A549 (cell line): ENCODE results near the gene DBNDD1. TPM values are rescaled to one million over a fixed set of nuclear protein-coding genes. Genes with fewer than 3 reads are reported as not detected.
A peak's percentile ranks its signal among the peaks of the same experiment; 100 is the strongest.
"Not testable (repeated sequence)": the region's sequence is repeated elsewhere in the genome, so short reads cannot be mapped to it uniquely, and the experiment has no call there.

Experiments
- ATAC-seq, 2 experiments: fragments of 200-7000 bp in 1 of 2; fragments of >200 bp in 1 of 2; cut with Nextera tagmentation in 1 of 2; cut with Tn5 transposase in 1 of 2; 3 replicates each; pipeline versions ENCODE4 v1.8.0 to v1.9.1; 2018 to 2020; ENCODE audit warnings: mild to moderate bottlenecking in 1 of 2, moderate library complexity in 1 of 2
- CTCF ChIA-PET: fragments of 300-600 bp; sonication (Branson Sonifier 250); formaldehyde crosslinking; extraction: SDS; loops from one replicate; lab custom pipeline; 2021; ENCODE audit warnings: antibody characterized with exemption, inconsistent platforms; lab: Yijun Ruan, JAX
- POLR2A ChIA-PET: fragments of 350-600 bp; formaldehyde crosslinking; extraction: SDS; loops from one replicate; lab custom pipeline; 2021; ENCODE audit warnings: antibody characterized with exemption, inconsistent platforms; lab: Yijun Ruan, JAX
- DNase-seq, 2 experiments: peaks; one replicate each; pipeline versions ENCODE4 v3.0.0 to v3.0.0-alpha.2; 2011 to 2016; ENCODE audit warnings: low read depth in 1 of 2, low spot score in 1 of 2
- FAIRE-seq: peaks from 2 replicates; lab custom pipeline; 2011; peaks lifted over from hg19 to GRCh38; lab: Jason Lieb, UNC
- H3K27ac ChIP-seq, 2 experiments: fragments of >200 bp; sonication (Bioruptor Twin); formaldehyde crosslinking; 3 replicates each; pipeline ENCODE4 v1.5.1; 2016 to 2017
- H3K4me1 ChIP-seq: fragments of >200 bp; sonication (Bioruptor Twin); formaldehyde crosslinking; 3 replicates; pipeline ENCODE4 v1.6.1; 2016
- H3K4me2 ChIP-seq: fragments of >200 bp; sonication (Bioruptor Twin); formaldehyde crosslinking; 3 replicates; pipeline ENCODE4 v1.6.1; 2016
- H3K4me3 ChIP-seq: fragments of >200 bp; sonication (Bioruptor Twin); formaldehyde crosslinking; 3 replicates; pipeline ENCODE4 v1.5.1; 2016
- H3K9me3 ChIP-seq: fragments of >200 bp; sonication (Bioruptor Twin); formaldehyde crosslinking; 3 replicates; pipeline ENCODE4 v1.6.1; 2016
- BHLHE40 ChIP-seq: IDR thresholded peaks from 2 replicates; pipeline ENCODE4 v1.6.1; 2012; ENCODE audit warnings: low read depth, low read length, inconsistent platforms
- CBX2 ChIP-seq: fragments of 200-600 bp; sonication (generic); IDR thresholded peaks from 2 replicates; pipeline ENCODE4 v1.6.1; 2016; ENCODE audit warnings: low read depth, mild to moderate bottlenecking, borderline replicate concordance
- CEBPB ChIP-seq, 2 experiments: fragments of >200 bp in 1 of 2; sonication (Bioruptor Twin) in 1 of 2; formaldehyde crosslinking in 1 of 2; IDR thresholded peaks; 2 replicates each; pipeline ENCODE4 v1.6.1; 2012 to 2016
- E2F6 ChIP-seq: IDR thresholded peaks from 2 replicates; pipeline ENCODE4 v1.6.1; 2012; ENCODE audit warnings: low read depth, borderline replicate concordance
- EHMT2 ChIP-seq: fragments of 200-600 bp; sonication (generic); IDR thresholded peaks from 2 replicates; pipeline ENCODE4 v1.6.1; 2016; ENCODE audit warnings: antibody characterized with exemption, low read depth, mild to moderate bottlenecking, moderate library complexity
- ESRRA ChIP-seq: fragments of 150-350 bp; IDR thresholded peaks from 2 replicates; pipeline ENCODE4 v1.6.1; 2014; ENCODE audit warnings: mild to moderate bottlenecking, low read length, borderline replicate concordance
- KDM1A ChIP-seq: fragments of 200-600 bp; sonication (generic); IDR thresholded peaks from 2 replicates; pipeline ENCODE4 v1.6.1; 2016; ENCODE audit warnings: low read depth, mild to moderate bottlenecking
- KDM5A ChIP-seq: fragments of 200-600 bp; sonication (generic); IDR thresholded peaks from 2 replicates; pipeline ENCODE4 v1.6.1; 2016; ENCODE audit warnings: antibody characterized with exemption, mild to moderate bottlenecking
- RCOR1 ChIP-seq: fragments of 150-350 bp; IDR thresholded peaks from 2 replicates; pipeline ENCODE4 v1.6.1; 2014; ENCODE audit warnings: antibody characterized with exemption, low read length, low read depth
- REST ChIP-seq: fragments of 200-600 bp; sonication (generic); IDR thresholded peaks from 2 replicates; pipeline ENCODE4 v1.6.1; 2016; ENCODE audit warnings: antibody characterized with exemption, mild to moderate bottlenecking, moderate library complexity
- RNF2 ChIP-seq: fragments of 200-600 bp; sonication (generic); IDR thresholded peaks from 2 replicates; pipeline ENCODE4 v1.6.1; 2016; ENCODE audit warnings: low read depth, mild to moderate bottlenecking, antibody characterized with exemption, moderate library complexity, borderline replicate concordance
- ZFP36 ChIP-seq: fragments of 450-650 bp; IDR thresholded peaks from 2 replicates; pipeline ENCODE4 v1.6.1; 2014; ENCODE audit warnings: borderline replicate concordance; ENCODE audit not compliant: partially characterized antibody
- ZSCAN20 ChIP-seq: fragments of 250-450 bp; sonication (Bioruptor Pico); IDR thresholded peaks from 2 replicates; pipeline ENCODE4 v1.8.0; 2022; ENCODE audit warnings: mild to moderate bottlenecking, moderate library complexity
- WGBS: methylation state at CpG from one replicate; pipeline ENCODE4 v1.1.6; 2017; ENCODE audit errors: missing lambda C conversion rate; 5-methylcytosine and 5-hydroxymethylcytosine counted together
- polyA plus RNA-seq, 4 experiments: library from polyadenylated mRNA; depleted of rRNA in 3 of 4; stranded (reverse); fragments of >200 nt; fragmentation: RNase III in 1 of 4; extraction: RNeasy Plus Mini Kit Qiagen cat#74134 plus additional on column Dnase treatment in 1 of 4; gene quantifications; 2 replicates in 3 of 4; 3 replicates in 1 of 4; pipeline ENCODE4 v1.2.3, GENCODE V29; 2011 to 2017

Gene DBNDD1
- polyA plus RNA-seq, 2 of the 4 experiments (the other 2 are of a cell fraction): 23.0 to 43.8 TPM

GRCh38 chr16:90057738-90058173 lies 38.5 kb upstream of the DBNDD1 start:
- DNase-seq: no peak
- TF ChIP-seq KDM1A: no peak
- peak; percentile 29 to 59; a peak in 2 of 4 replicates for TF ChIP-seq CEBPB (IDR thresholded peaks at IDR 0.05)
- TF ChIP-seq, all 56 proteins: peak for 1
- WGBS: 39% methylated on average over 7 of the region's 8 CpGs
- Histone ChIP-seq H3K4me3 (no peak overlapping the region), H3K4me1 (peaks cover 8% of the 10 kb centered on the region; the same call in 1 of the 3 replicates), H3K4me2 (no peak overlapping the region), H3K9me3 (peaks cover 30% of the 10 kb centered on the region), H3K27ac (no peak overlapping the region; a peak in 1 of 6 replicates)
- CTCF ChIA-PET: interaction anchor here (1.0 kb wide), 1 partner anchor 40 kb away, joined by 3 read pairs; no protein-coding TSS in a partner anchor
- POLR2A ChIA-PET: no interaction called here
- no peak for FAIRE-seq
- ATAC-seq: peak in 1 of 2 experiments; percentile 67; a peak in 3 of 6 replicates

- POLR2A ChIA-PET, H3K4me3 ChIP-seq, H3K4me2 ChIP-seq, H3K4me1 ChIP-seq, DNase-seq, FAIRE-seq, H3K27ac ChIP-seq, ATAC-seq: not testable (repeated sequence)
- 60% methylated on average over 15 of the region's 15 CpGs for WGBS
- H3K9me3 ChIP-seq: peaks cover 30% of the 10 kb centered on the region
- CTCF ChIA-PET: interaction anchor here (2.5 kb wide), 1 partner anchor 25 kb away, joined by 12 read pairs; no protein-coding TSS in a partner anchor
These were observed 37.3 kb upstream of the DBNDD1 start for GRCh38 chr16:90056521-90056920.

- FAIRE-seq (no peak), DNase-seq (no peak), ATAC-seq (no peak)
- 44% methylated on average over 4 of the region's 4 CpGs for WGBS
- Histone ChIP-seq H3K9me3 (peaks cover 30% of the 10 kb centered on the region), H3K27ac (no peak overlapping the region), H3K4me3 (no peak overlapping the region), H3K4me1 (peaks cover 8% of the 10 kb centered on the region; the same call in 1 of the 3 replicates), H3K4me2 (no peak overlapping the region)
- POLR2A ChIA-PET: no interaction called here
- no peak for TF ChIP-seq KDM5A
- TF ChIP-seq BHLHE40: no peak
- no peak for TF ChIP-seq E2F6
- no peak for TF ChIP-seq ESRRA
- no peak for TF ChIP-seq RNF2
- no peak for TF ChIP-seq ZSCAN20 (CRISPR knock-in tag)
- no peak for TF ChIP-seq REST
- no peak for TF ChIP-seq CBX2
- no peak for TF ChIP-seq EHMT2
- CTCF ChIA-PET: interaction anchor here (0.8 to 2.5 kb wide), 2 partner anchors 16 to 26 kb away, joined by 3 to 12 read pairs; no protein-coding TSS in a partner anchor
These were observed 36.1 kb upstream of the DBNDD1 start for GRCh38 chr16:90055371-90055770.

- WGBS: 13% methylated on average over 4 of the region's 4 CpGs
- CTCF ChIA-PET: interaction anchor here (0.8 to 2.5 kb wide), 2 partner anchors 17 to 27 kb away, joined by 3 to 12 read pairs; no protein-coding TSS in a partner anchor
- Histone ChIP-seq H3K9me3 (peaks cover 30% of the 10 kb centered on the region), H3K4me1 (peaks cover 8% of the 10 kb centered on the region; the same call in 1 of the 3 replicates), H3K4me2 (no peak overlapping the region), H3K27ac (no peak overlapping the region), H3K4me3 (no peak overlapping the region)
- DNase-seq: no peak
- no peak for FAIRE-seq
- POLR2A ChIA-PET: no interaction called here
- no peak for TF ChIP-seq KDM5A
- TF ChIP-seq ZFP36: peak; percentile 97
- no peak for TF ChIP-seq RCOR1
- ATAC-seq: no peak
These were observed 35.3 kb upstream of the DBNDD1 start for GRCh38 chr16:90054554-90054953.
